Type B pancreatic cell (in vitro differentiated cells): ENCODE results near the gene CAPN8. TPM values are rescaled to one million over a fixed set of nuclear protein-coding genes. Genes with fewer than 3 reads are reported as not detected.

Experiments
- DNase-seq: peaks from one replicate; pipeline ENCODE4 v3.0.0; 2021; ENCODE audit warnings: mixed read lengths; ENCODE audit not compliant: unreplicated experiment; ENCODE audit errors: extremely low spot score
- H3K27ac Mint-ChIP-seq: 2 replicates; pipeline ENCODE4 v1.8.0; 2021; ENCODE audit warnings: mild to moderate bottlenecking, mixed read lengths
- H3K27me3 Mint-ChIP-seq: 2 replicates; pipeline ENCODE4 v1.8.0; 2021; ENCODE audit warnings: mixed read lengths
- H3K36me3 Mint-ChIP-seq: 2 replicates; pipeline ENCODE4 v1.8.0; 2021; ENCODE audit warnings: mixed read lengths
- H3K4me1 Mint-ChIP-seq: one replicate; pipeline ENCODE4 v1.8.0; 2021; ENCODE audit warnings: mixed read lengths; ENCODE audit not compliant: unreplicated experiment
- H3K4me3 Mint-ChIP-seq: 2 replicates; pipeline ENCODE4 v1.8.0; 2021; ENCODE audit warnings: mild to moderate bottlenecking, mixed read lengths
- H3K9me3 Mint-ChIP-seq: 2 replicates; pipeline ENCODE4 v1.8.0; 2021; ENCODE audit warnings: mixed read lengths
- total RNA-seq: library from RNA; stranded (reverse); gene quantifications from 2 replicates; pipeline ENCODE4 v1.2.1, GENCODE V29; 2021; ENCODE audit warnings: low replicate concordance
- TF ChIP-seq, protein P1 (sequence below): fragments of 200-600 bp; sonication (generic); conservative IDR thresholded peaks from 2 replicates; pipeline ENCODE4 v1.5.0; 2021; ENCODE audit warnings: antibody characterized with exemption, mild to moderate bottlenecking

Gene CAPN8
- total RNA-seq, 1 donor from 2014 or later, result 2.3 TPM

DNA sequence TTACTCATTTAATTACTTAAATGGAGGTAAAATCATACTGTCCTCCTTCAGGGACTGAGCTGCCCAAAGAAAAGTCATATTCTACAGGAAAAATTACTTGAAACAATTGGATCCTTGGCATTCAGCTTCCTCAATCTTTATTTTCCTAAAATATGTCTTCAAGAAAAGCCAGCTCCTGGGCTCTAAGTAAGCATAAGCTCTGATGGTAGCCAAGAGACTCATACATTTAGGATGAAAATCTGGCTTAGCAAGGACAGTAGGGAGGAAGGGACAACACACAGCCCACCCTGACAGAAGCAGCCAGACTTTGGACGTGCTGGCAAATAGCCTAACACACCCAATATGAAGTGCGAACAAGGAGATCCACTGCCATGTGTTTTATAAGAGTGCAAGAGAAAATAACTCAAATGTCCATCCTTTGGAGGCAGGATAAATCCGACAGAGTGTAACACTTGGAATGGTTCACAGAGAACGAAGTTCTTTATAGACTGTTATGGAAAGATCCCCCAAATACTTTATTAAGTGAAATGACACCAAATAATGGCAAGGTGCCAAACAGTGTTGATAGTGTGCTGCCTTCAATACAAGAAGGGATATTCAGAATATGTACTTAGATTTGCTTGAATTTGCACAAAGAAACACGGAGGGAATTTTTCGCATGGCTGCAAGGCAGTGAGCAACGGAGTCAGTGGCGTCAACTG is 14.1 kb downstream of the CAPN8 start:
- peaks cover 9% of the 10 kb centered on the region for H3K27me3 Mint-ChIP-seq
- DNase-seq, result no peak
- no peak overlapping the region for H3K4me3 Mint-ChIP-seq
- H3K9me3 Mint-ChIP-seq, result no peaks in the 10 kb centered on the region
- H3K4me1 Mint-ChIP-seq, result peaks cover 9% of the 10 kb centered on the region
- TF ChIP-seq, protein P1, sequence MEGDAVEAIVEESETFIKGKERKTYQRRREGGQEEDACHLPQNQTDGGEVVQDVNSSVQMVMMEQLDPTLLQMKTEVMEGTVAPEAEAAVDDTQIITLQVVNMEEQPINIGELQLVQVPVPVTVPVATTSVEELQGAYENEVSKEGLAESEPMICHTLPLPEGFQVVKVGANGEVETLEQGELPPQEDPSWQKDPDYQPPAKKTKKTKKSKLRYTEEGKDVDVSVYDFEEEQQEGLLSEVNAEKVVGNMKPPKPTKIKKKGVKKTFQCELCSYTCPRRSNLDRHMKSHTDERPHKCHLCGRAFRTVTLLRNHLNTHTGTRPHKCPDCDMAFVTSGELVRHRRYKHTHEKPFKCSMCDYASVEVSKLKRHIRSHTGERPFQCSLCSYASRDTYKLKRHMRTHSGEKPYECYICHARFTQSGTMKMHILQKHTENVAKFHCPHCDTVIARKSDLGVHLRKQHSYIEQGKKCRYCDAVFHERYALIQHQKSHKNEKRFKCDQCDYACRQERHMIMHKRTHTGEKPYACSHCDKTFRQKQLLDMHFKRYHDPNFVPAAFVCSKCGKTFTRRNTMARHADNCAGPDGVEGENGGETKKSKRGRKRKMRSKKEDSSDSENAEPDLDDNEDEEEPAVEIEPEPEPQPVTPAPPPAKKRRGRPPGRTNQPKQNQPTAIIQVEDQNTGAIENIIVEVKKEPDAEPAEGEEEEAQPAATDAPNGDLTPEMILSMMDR, result no peak
- no peaks in the 10 kb centered on the region for H3K36me3 Mint-ChIP-seq
- no peak overlapping the region for H3K27ac Mint-ChIP-seq

DNA sequence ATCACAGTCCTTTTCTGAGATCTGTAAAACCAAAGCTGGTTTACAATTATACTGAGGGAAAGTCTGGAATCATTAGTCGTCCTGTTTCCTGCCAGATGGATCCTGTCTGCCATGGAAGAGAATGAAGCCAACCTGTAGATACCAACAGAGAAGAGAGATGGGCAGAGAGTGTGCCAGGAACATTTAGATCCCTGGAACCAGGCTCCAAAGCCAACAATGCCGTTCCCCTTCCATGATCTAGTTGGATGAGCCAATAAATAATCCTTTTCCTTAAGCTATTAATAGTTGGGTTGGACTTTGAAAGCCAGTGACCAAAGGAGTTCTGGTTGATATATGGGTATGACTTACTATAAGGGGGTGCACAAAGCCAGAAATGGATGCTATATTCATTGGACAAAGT is 15.0 kb downstream of the CAPN8 start:
- Mint-ChIP-seq H3K4me3 (no peak overlapping the region), H3K4me1 (peaks cover 9% of the 10 kb centered on the region), H3K27me3 (peaks cover 9% of the 10 kb centered on the region), H3K36me3 (no peaks in the 10 kb centered on the region), H3K9me3 (no peaks in the 10 kb centered on the region), H3K27ac (no peak overlapping the region)
- DNase-seq, result no peak
- TF ChIP-seq, protein P1, result no peak

DNA sequence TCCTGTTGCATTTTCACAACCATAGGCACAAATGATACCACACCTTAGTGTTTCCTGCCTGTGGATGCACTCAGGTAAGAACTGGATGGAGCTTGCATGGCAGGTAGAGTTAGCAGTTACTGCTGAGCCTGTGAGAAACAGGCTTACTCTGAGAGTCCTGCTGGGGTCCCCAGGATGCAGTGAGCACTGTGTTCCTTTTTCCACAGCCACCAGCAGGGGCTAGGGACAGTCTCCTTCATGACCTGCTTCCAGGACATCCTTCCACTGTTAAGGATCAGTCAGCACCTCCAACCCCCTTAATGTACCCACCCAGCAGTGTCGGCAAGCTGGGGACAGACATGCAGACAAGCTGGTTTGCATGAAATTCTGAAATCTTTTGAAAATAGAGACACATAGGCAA is 16.3 kb downstream of the CAPN8 start:
- Mint-ChIP-seq H3K27ac (no peak overlapping the region), H3K27me3 (peaks cover 9% of the 10 kb centered on the region), H3K4me3 (no peak overlapping the region), H3K4me1 (peaks cover 9% of the 10 kb centered on the region), H3K36me3 (no peaks in the 10 kb centered on the region), H3K9me3 (no peaks in the 10 kb centered on the region)
- TF ChIP-seq, protein P1, result no peak
- DNase-seq, result no peak

DNA sequence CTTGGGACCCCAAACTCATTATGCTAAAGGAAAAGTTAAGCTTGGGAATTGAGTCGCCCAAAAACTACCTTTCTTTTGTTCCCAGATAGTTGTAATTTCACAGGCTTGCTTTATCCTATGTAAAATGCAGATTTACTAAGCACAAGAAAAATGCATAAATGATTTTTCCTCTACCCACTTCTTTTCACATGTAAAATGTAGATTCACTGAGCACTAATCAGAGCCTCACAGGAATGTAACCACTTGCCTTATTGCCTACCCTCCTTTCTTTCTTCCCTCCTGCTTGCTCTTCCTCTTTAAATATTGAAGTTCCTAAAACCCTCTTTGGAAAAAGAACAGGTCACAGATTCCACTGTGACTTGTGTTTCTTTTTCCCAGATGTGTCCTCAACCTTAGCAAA is 18.3 kb downstream of the CAPN8 start:
- DNase-seq, result no peak
- H3K9me3 Mint-ChIP-seq, result no peaks in the 10 kb centered on the region
- TF ChIP-seq, protein P1, result no peak
- H3K4me1 Mint-ChIP-seq, result peaks cover 10% of the 10 kb centered on the region
- H3K4me3 Mint-ChIP-seq, result no peak overlapping the region
- H3K27ac Mint-ChIP-seq, result no peak overlapping the region
- no peaks in the 10 kb centered on the region for H3K36me3 Mint-ChIP-seq
- H3K27me3 Mint-ChIP-seq, result peaks cover 9% of the 10 kb centered on the region

DNA sequence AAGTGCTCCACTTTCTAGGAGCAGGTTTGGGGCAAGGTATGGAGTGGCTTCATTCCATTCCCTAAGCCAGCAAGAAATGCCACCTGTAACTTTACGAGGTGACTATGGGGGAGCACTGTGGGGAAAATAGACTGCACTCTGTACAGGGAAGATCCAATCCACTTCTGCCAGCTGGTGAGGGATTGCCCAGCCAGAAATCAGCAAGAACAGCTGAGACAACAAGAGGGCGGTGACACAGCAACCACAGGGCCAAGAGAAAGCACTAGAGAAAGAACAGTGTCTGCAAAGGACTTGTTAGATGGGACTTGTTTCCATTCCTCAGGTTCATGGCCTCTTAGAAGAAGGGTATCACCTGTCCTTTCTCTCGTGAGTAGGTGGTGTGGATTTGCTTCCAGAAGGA is 19.6 kb downstream of the CAPN8 start:
- TF ChIP-seq, protein P1, result no peak
- no peak overlapping the region for H3K27ac Mint-ChIP-seq
- no peak overlapping the region for H3K4me3 Mint-ChIP-seq
- peaks cover 6% of the 10 kb centered on the region for H3K9me3 Mint-ChIP-seq
- H3K27me3 Mint-ChIP-seq, result peaks cover 9% of the 10 kb centered on the region
- H3K36me3 Mint-ChIP-seq, result no peaks in the 10 kb centered on the region
- DNase-seq, result no peak
- peaks cover 18% of the 10 kb centered on the region for H3K4me1 Mint-ChIP-seq
